ENCODE results near the gene MTRR.

The MTRR gene

GRCh38 chr5:7866196-7866595, 2.8 kb upstream of the MTRR start:
- no peak for DNase-seq (ENCODE audit: extremely low spot score)
- ChIA-PET POLR2A (no interaction called here), CTCF (interaction anchor here (2.6 to 3.6 kb wide), 2 partner anchors 8 to 11 kb away, joined by 10 to 13 read pairs; no protein-coding TSS in a partner anchor)
- TF ChIP-seq CTCF (IDR thresholded peaks at IDR 0.05; ENCODE audit: control extremely low read depth, extremely low read depth, low read depth, missing control alignments), result no peak

GRCh38 chr5:7867260-7867659, 1.7 kb upstream of the MTRR start:
- no peak for DNase-seq (ENCODE audit: extremely low spot score)
- TF ChIP-seq CTCF (IDR thresholded peaks at IDR 0.05; ENCODE audit: control extremely low read depth, extremely low read depth, low read depth, missing control alignments), result no peak
- ChIA-PET POLR2A (no interaction called here), CTCF (interaction anchor here (0.8 to 3.6 kb wide), 4 partner anchors 9 to 121 kb away, joined by 3 to 13 read pairs (median 6); no protein-coding TSS in a partner anchor)

- CTCF ChIA-PET, result interaction anchor here (1.1 to 3.6 kb wide), 7 partner anchors 9 to 1339 kb away, joined by 3 to 13 read pairs (median 4); no protein-coding TSS in a partner anchor
- no peak for DNase-seq (ENCODE audit: extremely low spot score)
- POLR2A ChIA-PET, result interaction anchor here (0.6 to 1.0 kb wide), 2 partner anchors 10 kb away, joined by 3 to 4 read pairs; no protein-coding TSS in a partner anchor
- no peak for TF ChIP-seq CTCF (IDR thresholded peaks at IDR 0.05; ENCODE audit: control extremely low read depth, extremely low read depth, low read depth, missing control alignments)
These were observed 548 bp upstream of the MTRR start for GRCh38 chr5:7868427-7868772.

GRCh38 chr5:7869474-7870136, 657 bp downstream of the MTRR start:
- ChIA-PET CTCF (interaction anchor here (1.0 to 3.6 kb wide), 6 partner anchors 8 to 1338 kb away, joined by 3 to 13 read pairs (median 7); no protein-coding TSS in a partner anchor), POLR2A (interaction anchor here (1.0 kb wide), 1 partner anchor 11 kb away, joined by 4 read pairs; no protein-coding TSS in a partner anchor)
- DNase-seq (ENCODE audit: extremely low spot score), result peak; percentile 32
- no peak for TF ChIP-seq CTCF (IDR thresholded peaks at IDR 0.05; ENCODE audit: control extremely low read depth, extremely low read depth, low read depth, missing control alignments)

GRCh38 chr5:7871653-7872052, 2.7 kb downstream of the MTRR start:
- no peak for DNase-seq (ENCODE audit: extremely low spot score)
- no peak for TF ChIP-seq CTCF (IDR thresholded peaks at IDR 0.05; ENCODE audit: control extremely low read depth, extremely low read depth, low read depth, missing control alignments)
- ChIA-PET POLR2A (no interaction called here), CTCF (interaction anchor here (0.9 to 8.3 kb wide), 8 partner anchors 9 to 117 kb away, joined by 3 to 75 read pairs (median 5); no protein-coding TSS in a partner anchor)

- TF ChIP-seq CTCF (IDR thresholded peaks at IDR 0.05; ENCODE audit: control extremely low read depth, extremely low read depth, low read depth, missing control alignments), result no peak
- ChIA-PET POLR2A (no interaction called here), CTCF (interaction anchor here (0.9 to 8.3 kb wide), 10 partner anchors 8 to 118 kb away, joined by 3 to 75 read pairs (median 4); no protein-coding TSS in a partner anchor)
- DNase-seq (ENCODE audit: extremely low spot score), result no peak
These were observed 3.7 kb downstream of the MTRR start for GRCh38 chr5:7872517-7873130.

All from GM10248 (cell line).